ENCODE results near the gene UBE3D. TPM values are rescaled to one million over a fixed set of nuclear protein-coding genes. Genes with fewer than 3 reads are reported as not detected.

The UBE3D gene
- total RNA-seq, 1 donor from 2014 or later = 7.4 TPM

GRCh38 chr6:82891076-82891475, 174.6 kb downstream of the UBE3D start:
- Histone ChIP-seq H3K36me3 (ENCODE audit: insufficient read depth, low read length) (no peaks in the 10 kb centered on the region), H3K9ac (ENCODE audit: low read length) (no peak overlapping the region), H4K20me1 (ENCODE audit: insufficient read depth, low read length) (no peaks in the 10 kb centered on the region), H2AFZ (ENCODE audit: low read depth, low read length) (no peak overlapping the region), H3K4me1 (ENCODE audit: insufficient read depth, low read length) (no peaks in the 10 kb centered on the region), H3K27me3 (ENCODE audit: insufficient read depth, low read length) (no peaks in the 10 kb centered on the region), H3K9me3 (ENCODE audit: insufficient read depth, low read depth, low read length) (no peaks in the 10 kb centered on the region), H3K4me2 (ENCODE audit: low read length) (no peak overlapping the region), H3K79me2 (ENCODE audit: insufficient read depth, low read length) (no peaks in the 10 kb centered on the region), H3K27ac (ENCODE audit: low read depth, low read length) (no peak overlapping the region), H3K4me3 (ENCODE audit: insufficient read depth, low read depth, low read length) (no peak overlapping the region)
- H3K4me3 Mint-ChIP-seq (ENCODE audit: unreplicated experiment) = no peak overlapping the region
- peaks cover 6% of the 10 kb centered on the region for H3K36me3 Mint-ChIP-seq (ENCODE audit: low read depth, unreplicated experiment)
- no peaks in the 10 kb centered on the region for H3K27me3 Mint-ChIP-seq (ENCODE audit: low read depth, unreplicated experiment)
- H3K4me1 Mint-ChIP-seq (ENCODE audit: low read depth, unreplicated experiment) = peaks cover 2% of the 10 kb centered on the region
- no peak overlapping the region for H3K27ac Mint-ChIP-seq (ENCODE audit: unreplicated experiment)
- peak; percentile 3 for DNase-seq (ENCODE audit: low read depth)
- FAIRE-seq = no peak
- no peak for TF ChIP-seq EZH2 (IDR thresholded peaks at IDR 0.05; ENCODE audit: insufficient read depth, low read length)
- no peak for TF ChIP-seq CTCF (IDR thresholded peaks at IDR 0.05; ENCODE audit: insufficient read depth, low read depth, low read length)
- H3K9me3 Mint-ChIP-seq (ENCODE audit: unreplicated experiment) = no peaks in the 10 kb centered on the region

GRCh38 chr6:82890240-82890639, 175.4 kb downstream of the UBE3D start:
- peaks cover 2% of the 10 kb centered on the region for H3K4me1 Mint-ChIP-seq (ENCODE audit: low read depth, unreplicated experiment)
- FAIRE-seq = no peak
- H3K36me3 ChIP-seq (ENCODE audit: insufficient read depth, low read length) = no peaks in the 10 kb centered on the region

More at GRCh38 chr6:82890240-82890639, 175.4 kb downstream of the UBE3D start:
- no peak for TF ChIP-seq CTCF (IDR thresholded peaks at IDR 0.05; ENCODE audit: insufficient read depth, low read depth, low read length)
- no peak for TF ChIP-seq EZH2 (IDR thresholded peaks at IDR 0.05; ENCODE audit: insufficient read depth, low read length)
- H3K27ac ChIP-seq (ENCODE audit: low read depth, low read length) = no peak overlapping the region
- Mint-ChIP-seq H3K36me3 (ENCODE audit: low read depth, unreplicated experiment) (peaks cover 6% of the 10 kb centered on the region), H3K27ac (ENCODE audit: unreplicated experiment) (no peak overlapping the region), H3K4me3 (ENCODE audit: unreplicated experiment) (no peak overlapping the region), H3K9me3 (ENCODE audit: unreplicated experiment) (no peaks in the 10 kb centered on the region), H3K27me3 (ENCODE audit: low read depth, unreplicated experiment) (no peaks in the 10 kb centered on the region)
- H3K4me1 ChIP-seq (ENCODE audit: insufficient read depth, low read length) = no peaks in the 10 kb centered on the region
- no peaks in the 10 kb centered on the region for H3K27me3 ChIP-seq (ENCODE audit: insufficient read depth, low read length)
- H4K20me1 ChIP-seq (ENCODE audit: insufficient read depth, low read length) = no peaks in the 10 kb centered on the region
- no peak for DNase-seq (ENCODE audit: low read depth)
- H3K9ac ChIP-seq (ENCODE audit: low read length) = no peak overlapping the region
- no peaks in the 10 kb centered on the region for H3K79me2 ChIP-seq (ENCODE audit: insufficient read depth, low read length)
- no peak overlapping the region for H2AFZ ChIP-seq (ENCODE audit: low read depth, low read length)
- no peak overlapping the region for H3K4me2 ChIP-seq (ENCODE audit: low read length)
- H3K4me3 ChIP-seq (ENCODE audit: insufficient read depth, low read depth, low read length) = no peak overlapping the region
- H3K9me3 ChIP-seq (ENCODE audit: insufficient read depth, low read depth, low read length) = no peaks in the 10 kb centered on the region
